HepG2 (cell line): ENCODE data around the gene CAGE1. TPM values are rescaled to one million over a fixed set of nuclear protein-coding genes. Genes with fewer than 3 reads are reported as not detected.
"Not testable (repeated sequence)": the region's sequence is repeated elsewhere in the genome, so short reads cannot be mapped to it uniquely, and the experiment has no call there.

Source experiments
- ATAC-seq: fragments of 200-7000 bp; cut with Tn5 transposase; 3 replicates; pipeline ENCODE4 v1.9.1; 2020; ENCODE audit warnings: mild to moderate bottlenecking, moderate library complexity
- BruUV-seq: library from RNA; stranded (reverse); fragments of 400-500 nt; replicated peaks from 2 replicates; lab custom pipeline; 2021; lab: Mats Ljungman, UMichigan
- CTCF ChIA-PET: fragments of 300-600 bp; formaldehyde crosslinking; extraction: SDS; loops from one replicate; lab custom pipeline; 2021; ENCODE audit warnings: low total read pairs, inconsistent platforms, low intra/inter-chr PET ratio; lab: Yijun Ruan, JAX
- POLR2A ChIA-PET: fragments of 350-600 bp; sonication (Branson Sonifier 250); formaldehyde crosslinking; loops from one replicate; lab custom pipeline; 2020; ENCODE audit warnings: antibody characterized with exemption, inconsistent platforms; lab: Yijun Ruan, JAX
- DNase-seq: peaks from one replicate; pipeline ENCODE4 v3.0.0-alpha.2; 2015; ENCODE audit warnings: low spot score
- FAIRE-seq: peaks from 3 replicates; lab custom pipeline; 2011; peaks lifted over from hg19 to GRCh38; lab: Jason Lieb, UNC
- H2AFZ ChIP-seq: one replicate; pipeline ENCODE4 v1.6.1; 2011; ENCODE audit warnings: low read length, inconsistent platforms
- H3K27ac ChIP-seq: fragments of 300-600 bp; 3 replicates; pipeline ENCODE4 v1.8.0; 2011; ENCODE audit warnings: mixed run types, mild to moderate bottlenecking, mixed read lengths, low read length, inconsistent platforms; ENCODE audit not compliant: insufficient read depth; ENCODE audit errors: extremely low read length
- H3K27me3 ChIP-seq, 2 experiments: fragments of 200-600 bp in 1 of 2; 2 replicates in 1 of 2; 3 replicates in 1 of 2; pipeline versions ENCODE4 v1.6.0 to v1.8.0; 2011; ENCODE audit warnings: low read length in 2 of 2, mild to moderate bottlenecking in 2 of 2, moderate library complexity in 2 of 2, inconsistent platforms in 1 of 2; ENCODE audit not compliant: insufficient read depth in 2 of 2, control insufficient read depth in 1 of 2
- H3K36me3 ChIP-seq, 2 experiments: fragments of 200-600 bp in 1 of 2; replicated peaks in 1 of 2; 2 replicates in 1 of 2; 3 replicates in 1 of 2; pipeline versions ENCODE4 v1.5.1 to v1.8.0; 2011; ENCODE audit warnings: low read length in 2 of 2, inconsistent platforms in 1 of 2; ENCODE audit not compliant: insufficient read depth in 2 of 2, control insufficient read depth in 1 of 2
- H3K4me1 ChIP-seq: 2 replicates; pipeline ENCODE4 v1.5.1; 2012; ENCODE audit warnings: low read length, inconsistent platforms; ENCODE audit not compliant: insufficient read depth
- H3K4me2 ChIP-seq: 2 replicates; pipeline ENCODE4 v1.6.0; 2011; ENCODE audit warnings: low read depth, low read length, inconsistent platforms
- H3K4me3 ChIP-seq, 3 experiments: fragments of 200-600 bp in 1 of 3; sonication (generic), shearing (Covaris generic) in 1 of 3; replicated peaks in 1 of 3; 2 replicates each; pipeline ENCODE4 v1.5.1; 2011 to 2016; ENCODE audit warnings: low read length in 3 of 3, inconsistent platforms in 2 of 3, low read depth in 2 of 3, mild to moderate bottlenecking in 2 of 3, control low read depth in 1 of 3, mixed read lengths in 1 of 3; ENCODE audit not compliant: insufficient read depth in 1 of 3
- H3K79me2 ChIP-seq: one replicate; pipeline ENCODE4 v1.6.1; 2011; ENCODE audit warnings: low read length, inconsistent platforms; ENCODE audit not compliant: insufficient read depth
- H3K9ac ChIP-seq: 2 replicates; pipeline ENCODE4 v1.6.0; 2011; ENCODE audit warnings: mild to moderate bottlenecking, low read depth, low read length, inconsistent platforms; ENCODE audit not compliant: insufficient read depth
- H3K9me3 ChIP-seq: 2 replicates; pipeline ENCODE4 v1.5.1; 2012; ENCODE audit warnings: mild to moderate bottlenecking, low read length
- H4K20me1 ChIP-seq: 2 replicates; pipeline ENCODE4 v1.6.0; 2011; ENCODE audit warnings: inconsistent platforms, mild to moderate bottlenecking, low read length, moderate library complexity; ENCODE audit not compliant: insufficient read depth
- HNRNPK ChIP-seq: fragments of 200-400 bp; formaldehyde crosslinking; IDR thresholded peaks from 2 replicates; pipeline ENCODE4 v1.6.1; 2018; ENCODE audit warnings: low read length, low read depth, moderate library complexity, mild to moderate bottlenecking; ENCODE audit not compliant: poor library complexity, severe bottlenecking
- TBX2 ChIP-seq: sonication (generic); formaldehyde crosslinking; IDR thresholded peaks from 2 replicates; pipeline ENCODE4 v1.5.0; 2020; ENCODE audit warnings: missing genetic modification reagents, mild to moderate bottlenecking, borderline replicate concordance
- ZNF251 ChIP-seq: sonication (generic); formaldehyde crosslinking; IDR thresholded peaks from 2 replicates; pipeline ENCODE4 v1.9.0; 2021; ENCODE audit warnings: mild to moderate bottlenecking, missing genetic modification reagents
- ZNF605 ChIP-seq: sonication (generic); formaldehyde crosslinking; IDR thresholded peaks from 2 replicates; pipeline ENCODE4 v1.8.0; 2022; ENCODE audit warnings: mild to moderate bottlenecking, missing genetic modification reagents
- WGBS: methylation state at CpG from one replicate; pipeline ENCODE4 v1.1.6; 2017; ENCODE audit warnings: low lambda C conversion rate; 5-methylcytosine and 5-hydroxymethylcytosine counted together
- in situ Hi-C: cut with HindIII; loops from 2 replicates; pipeline ENCODE4 v1.10.0; 2017; ENCODE audit warnings: low pct_unique_long_range_greater_than_20kb; ENCODE audit not compliant: extremely low pct_ligation_motif_present
- intact Hi-C: fragments of 100-400 bp; cut with micrococcal nuclease; formaldehyde crosslinking; loops from one replicate; pipeline ENCODE4 v1.10.0; 2022; ENCODE audit not compliant: unreplicated experiment
- polyA plus RNA-seq, 8 experiments: library from polyadenylated mRNA; depleted of rRNA in 3 of 8; stranded (reverse) in 7 of 8; unstranded in 1 of 8; fragments of >200 nt; fragmentation: Illumina TruSeq in 4 of 8; extraction: Trizol in 4 of 8; gene quantifications; 2 replicates each; pipeline versions ENCODE4 v1.2.1 to v1.2.3, GENCODE V29; 2011 to 2016; ENCODE audit warnings: low read depth in 4 of 8, missing spikeins in 1 of 8, mixed read lengths in 1 of 8; ENCODE audit not compliant: insufficient read depth in 1 of 8
- total RNA-seq, 5 experiments: library from RNA; depleted of rRNA; stranded (reverse); fragments of >200 nt; fragmentation: Illumina TruSeq; extraction: Trizol; gene quantifications; 2 replicates each; pipeline ENCODE4 v1.2.3, GENCODE V29; 2016; ENCODE audit warnings: low read depth in 1 of 5
- TF ChIP-seq, protein P1 (sequence below): sonication (generic); formaldehyde crosslinking; IDR thresholded peaks from 2 replicates; pipeline ENCODE4 v1.5.0; 2020; ENCODE audit warnings: mild to moderate bottlenecking, missing genetic modification reagents, borderline replicate concordance

CAGE1 gene
- total and polyA plus RNA-seq, 2 of the 13 experiments (the other 11 are each of a cell fraction or from before 2014, with no cell fraction given) = 0.03 to 0.15 TPM

DNA sequence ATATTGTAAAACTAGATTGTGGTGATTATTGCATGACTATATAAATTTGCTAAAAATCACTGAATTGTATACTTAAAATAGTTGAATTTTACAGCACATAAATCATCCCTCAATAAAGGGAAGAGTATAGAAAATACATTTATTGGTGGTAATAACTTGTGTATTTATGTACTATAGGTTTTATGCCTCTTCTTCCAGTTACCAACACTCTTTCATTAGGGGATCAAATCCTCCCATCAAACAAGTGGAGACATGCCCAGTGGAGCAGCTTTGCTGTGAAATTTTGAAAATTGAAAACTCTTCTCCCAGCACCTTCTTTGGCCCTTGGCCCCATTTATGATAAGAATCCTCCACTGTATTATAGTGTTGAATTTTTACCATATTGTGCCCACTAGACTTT is 66.5 kb downstream of the CAGE1 start (continued):
- TF ChIP-seq ZNF251 (CRISPR knock-in tag) = no peak
- no peak for TF ChIP-seq ZNF605
- TF ChIP-seq, protein P1, sequence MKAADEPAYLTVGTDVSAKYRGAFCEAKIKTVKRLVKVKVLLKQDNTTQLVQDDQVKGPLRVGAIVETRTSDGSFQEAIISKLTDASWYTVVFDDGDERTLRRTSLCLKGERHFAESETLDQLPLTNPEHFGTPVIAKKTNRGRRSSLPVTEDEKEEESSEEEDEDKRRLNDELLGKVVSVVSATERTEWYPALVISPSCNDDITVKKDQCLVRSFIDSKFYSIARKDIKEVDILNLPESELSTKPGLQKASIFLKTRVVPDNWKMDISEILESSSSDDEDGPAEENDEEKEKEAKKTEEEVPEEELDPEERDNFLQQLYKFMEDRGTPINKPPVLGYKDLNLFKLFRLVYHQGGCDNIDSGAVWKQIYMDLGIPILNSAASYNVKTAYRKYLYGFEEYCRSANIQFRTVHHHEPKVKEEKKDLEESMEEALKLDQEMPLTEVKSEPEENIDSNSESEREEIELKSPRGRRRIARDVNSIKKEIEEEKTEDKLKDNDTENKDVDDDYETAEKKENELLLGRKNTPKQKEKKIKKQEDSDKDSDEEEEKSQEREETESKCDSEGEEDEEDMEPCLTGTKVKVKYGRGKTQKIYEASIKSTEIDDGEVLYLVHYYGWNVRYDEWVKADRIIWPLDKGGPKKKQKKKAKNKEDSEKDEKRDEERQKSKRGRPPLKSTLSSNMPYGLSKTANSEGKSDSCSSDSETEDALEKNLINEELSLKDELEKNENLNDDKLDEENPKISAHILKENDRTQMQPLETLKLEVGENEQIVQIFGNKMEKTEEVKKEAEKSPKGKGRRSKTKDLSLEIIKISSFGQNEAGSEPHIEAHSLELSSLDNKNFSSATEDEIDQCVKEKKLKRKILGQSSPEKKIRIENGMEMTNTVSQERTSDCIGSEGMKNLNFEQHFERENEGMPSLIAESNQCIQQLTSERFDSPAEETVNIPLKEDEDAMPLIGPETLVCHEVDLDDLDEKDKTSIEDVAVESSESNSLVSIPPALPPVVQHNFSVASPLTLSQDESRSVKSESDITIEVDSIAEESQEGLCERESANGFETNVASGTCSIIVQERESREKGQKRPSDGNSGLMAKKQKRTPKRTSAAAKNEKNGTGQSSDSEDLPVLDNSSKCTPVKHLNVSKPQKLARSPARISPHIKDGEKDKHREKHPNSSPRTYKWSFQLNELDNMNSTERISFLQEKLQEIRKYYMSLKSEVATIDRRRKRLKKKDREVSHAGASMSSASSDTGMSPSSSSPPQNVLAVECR (CRISPR knock-in tag) = no peak
- no peak for TF ChIP-seq TBX2 (CRISPR knock-in tag)
- TF ChIP-seq HNRNPK = no peak

DNA sequence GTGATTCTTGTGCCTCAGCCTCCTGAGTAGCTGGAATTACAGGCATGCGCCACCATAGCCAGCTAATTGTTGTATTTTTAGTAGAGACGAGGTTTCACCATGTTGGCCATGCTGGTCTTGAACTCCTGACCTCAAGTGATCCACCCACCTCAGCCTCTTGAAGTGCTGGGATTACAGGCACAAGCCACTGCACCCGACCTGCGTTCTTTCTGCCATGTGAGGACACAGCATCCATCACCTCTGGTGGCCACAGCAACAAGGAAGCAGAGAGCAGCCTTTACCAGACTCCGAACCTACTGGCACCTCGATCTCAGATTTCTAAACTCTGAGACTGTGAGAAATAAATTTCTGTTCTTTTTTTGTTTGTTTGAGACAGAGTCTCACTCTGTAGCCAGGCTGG is 67.7 kb downstream of the CAGE1 start:
- CTCF ChIA-PET, H3K4me2 ChIP-seq, DNase-seq, H3K27me3 ChIP-seq, FAIRE-seq, H4K20me1 ChIP-seq, H3K27ac ChIP-seq, POLR2A ChIA-PET, BruUV-seq, ATAC-seq, H3K4me3 ChIP-seq, H3K36me3 ChIP-seq, H3K9ac ChIP-seq, intact Hi-C loops, H3K79me2 ChIP-seq, H2AFZ ChIP-seq, H3K9me3 ChIP-seq, in situ Hi-C loops: not testable (repeated sequence)
- peaks cover 19% of the 10 kb centered on the region for H3K4me1 ChIP-seq
- WGBS = 58% methylated on average over 6 of the region's 6 CpGs
